Raji (cell line): ENCODE results near the gene KRT9.

Source experiments
- POLR2A ChIP-seq: IDR thresholded peaks from 2 replicates; pipeline ENCODE4 v1.6.1; 2011; ENCODE audit warnings: low read depth, low read length, control low read depth; ENCODE audit not compliant: insufficient read depth

The KRT9 gene

DNA sequence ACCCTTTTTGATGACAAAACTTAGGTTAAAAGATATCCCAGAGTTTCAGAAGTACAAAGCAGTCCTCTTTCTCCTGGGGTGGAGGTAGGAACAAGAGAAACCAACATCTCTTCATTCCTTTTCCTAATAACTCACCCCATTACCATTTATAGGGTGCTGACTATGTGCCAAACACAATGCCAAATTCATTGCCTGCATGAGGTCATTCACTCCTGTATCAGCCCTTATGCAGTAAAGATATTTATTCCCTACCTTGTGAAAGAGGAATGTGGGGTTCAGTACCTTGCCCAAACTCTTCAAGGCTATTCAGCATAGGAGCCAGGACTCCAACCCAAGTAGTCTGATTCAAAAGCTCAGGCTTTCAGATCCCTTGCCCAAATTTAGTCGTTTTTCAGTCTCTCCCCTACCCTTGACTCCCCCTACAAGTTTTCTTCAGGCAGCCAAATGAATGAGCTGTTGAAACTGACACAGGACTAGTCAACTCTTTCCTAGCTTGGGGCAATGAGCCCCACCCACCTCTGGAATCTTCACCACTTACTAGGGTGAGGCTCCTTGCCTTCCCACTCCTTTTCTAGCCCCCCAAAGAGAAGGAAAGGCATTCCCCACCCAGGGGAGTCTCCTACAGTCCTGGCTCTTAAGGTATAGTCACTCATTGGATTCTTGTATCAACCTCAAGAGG lies 9.0 kb upstream of the KRT9 start:
- no peak for TF ChIP-seq POLR2A

DNA sequence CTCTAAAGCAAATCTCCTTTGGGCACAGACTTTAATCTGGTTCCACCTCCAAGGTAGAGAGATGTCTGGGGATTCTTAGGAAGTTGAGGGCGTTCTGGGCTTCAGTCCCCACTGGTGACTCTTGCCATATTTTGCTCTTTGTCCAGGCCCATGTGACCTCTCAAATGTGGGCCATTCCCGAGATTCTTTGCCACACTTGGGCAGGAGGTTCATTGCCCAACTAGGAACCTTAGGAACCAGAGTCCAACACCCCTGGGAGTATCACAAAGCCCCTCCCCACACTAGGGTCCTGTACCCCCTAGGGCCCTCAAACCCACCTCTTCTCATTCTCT lies 8.4 kb upstream of the KRT9 start:
- no peak for TF ChIP-seq POLR2A

DNA sequence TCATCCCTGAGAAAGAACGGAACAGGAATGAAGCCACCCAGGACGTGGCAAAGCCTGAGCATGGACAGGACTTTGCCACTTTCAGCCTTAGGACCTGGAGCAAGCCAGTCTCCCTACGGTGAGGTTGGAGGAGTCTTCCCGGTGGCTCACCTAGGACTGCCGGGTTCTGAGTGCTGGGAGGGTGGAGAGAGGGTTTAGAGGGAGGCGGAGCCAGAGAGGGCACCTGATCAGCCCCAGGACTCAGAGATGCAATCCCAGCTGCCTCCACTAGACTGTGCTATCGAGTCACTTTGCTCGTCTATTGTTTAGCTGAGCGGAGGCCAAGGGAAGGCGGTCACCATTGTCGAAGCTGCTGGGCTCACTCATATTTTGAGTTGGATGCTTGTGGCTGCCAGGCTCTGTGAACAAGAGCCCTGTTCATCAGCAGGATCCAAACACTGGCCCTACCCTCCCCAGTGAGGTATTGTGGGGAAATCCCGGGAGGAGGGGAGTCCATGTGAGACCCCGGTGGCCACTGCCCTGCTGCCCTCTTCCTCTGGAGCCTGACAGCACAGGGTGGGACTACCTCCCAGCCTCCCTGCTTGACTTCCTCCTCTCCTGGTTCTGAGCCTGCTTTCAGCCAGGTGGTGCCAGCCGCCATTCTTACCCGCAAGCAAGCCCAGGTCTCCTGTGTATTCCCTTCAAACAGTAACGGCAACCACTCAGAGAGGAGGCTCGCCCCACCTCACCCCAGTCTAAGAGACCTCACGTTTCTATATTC lies 7.8 kb upstream of the KRT9 start:
- TF ChIP-seq POLR2A: no peak

DNA sequence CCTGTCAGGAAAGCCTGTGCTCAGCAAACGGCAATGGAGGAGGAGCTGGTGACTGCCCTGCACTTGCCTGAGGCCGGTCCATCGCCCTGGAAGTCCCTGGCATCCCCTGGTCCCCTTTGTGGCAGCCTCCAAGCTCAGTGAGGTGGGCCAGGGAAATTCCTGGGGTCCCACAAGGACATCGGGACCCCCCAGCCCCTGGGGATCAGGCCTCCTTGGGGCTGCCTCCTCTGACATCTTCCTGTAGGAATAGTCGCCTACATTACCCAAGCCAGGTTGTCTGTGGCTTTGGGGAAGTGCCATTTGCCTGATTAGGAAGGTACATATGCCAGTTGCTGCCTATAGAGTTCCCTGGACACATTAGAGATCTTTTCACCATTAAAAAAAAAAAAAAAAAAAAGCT lies 7.1 kb upstream of the KRT9 start:
- no peak for TF ChIP-seq POLR2A

DNA sequence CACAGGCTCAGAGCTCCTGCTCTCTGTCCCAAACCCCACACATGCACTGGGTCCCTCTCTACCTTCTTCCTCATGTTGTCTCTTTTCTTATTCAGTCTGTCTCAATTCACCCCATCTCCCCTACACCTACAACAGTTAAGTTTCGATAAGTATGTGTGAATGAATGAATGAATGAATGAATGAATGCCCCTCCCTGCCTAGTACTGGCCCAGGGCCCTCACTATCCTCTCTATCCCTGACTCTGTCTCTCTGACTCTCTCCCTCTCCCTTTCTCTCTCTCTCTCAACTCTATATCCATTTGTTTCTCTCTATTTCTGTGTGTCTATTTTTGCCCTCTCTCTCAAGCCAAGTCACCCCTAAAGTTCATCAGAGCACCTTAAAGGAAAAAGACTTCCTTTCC lies 6.7 kb upstream of the KRT9 start:
- TF ChIP-seq POLR2A: no peak

DNA sequence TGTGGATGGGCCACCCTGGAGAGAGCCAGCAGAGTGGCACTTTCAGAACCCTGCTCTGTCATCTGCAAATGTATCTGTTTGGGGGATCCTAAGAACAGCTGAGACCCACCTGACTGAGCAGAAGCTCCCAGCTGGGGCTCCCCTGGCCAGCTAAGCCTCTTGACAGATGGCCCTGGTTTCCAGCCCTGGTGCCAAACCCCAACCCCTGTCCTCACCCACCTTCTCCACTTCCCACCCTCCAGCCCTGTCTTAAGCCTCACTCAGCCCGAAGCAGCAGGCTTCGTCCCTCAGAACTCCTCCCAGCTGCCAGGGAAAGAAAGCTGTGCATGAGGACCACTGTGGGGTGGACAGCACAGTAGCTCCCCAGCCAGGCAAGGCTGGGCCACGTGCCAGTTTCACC lies 3.5 kb upstream of the KRT9 start:
- TF ChIP-seq POLR2A: no peak

DNA sequence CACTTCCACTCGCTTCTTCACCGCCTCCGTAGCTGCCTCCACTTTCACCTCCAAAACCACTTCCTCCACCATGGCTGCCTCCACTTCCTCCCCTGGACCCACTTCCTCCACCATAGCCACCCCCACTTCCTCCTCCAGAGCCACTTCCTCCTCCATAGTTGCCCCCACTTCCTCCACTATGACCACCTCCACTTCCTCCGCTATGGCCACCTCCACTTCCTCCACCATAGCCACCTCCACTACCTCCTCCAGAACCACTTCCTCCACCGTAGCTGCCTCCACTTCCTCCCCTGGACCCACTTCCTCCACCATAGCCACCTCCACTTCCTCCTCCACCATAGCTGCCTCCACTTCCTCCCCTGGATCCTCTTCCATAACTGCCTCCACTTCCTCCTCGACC lies 4.5 kb downstream of the KRT9 start:
- TF ChIP-seq POLR2A: no peak

DNA sequence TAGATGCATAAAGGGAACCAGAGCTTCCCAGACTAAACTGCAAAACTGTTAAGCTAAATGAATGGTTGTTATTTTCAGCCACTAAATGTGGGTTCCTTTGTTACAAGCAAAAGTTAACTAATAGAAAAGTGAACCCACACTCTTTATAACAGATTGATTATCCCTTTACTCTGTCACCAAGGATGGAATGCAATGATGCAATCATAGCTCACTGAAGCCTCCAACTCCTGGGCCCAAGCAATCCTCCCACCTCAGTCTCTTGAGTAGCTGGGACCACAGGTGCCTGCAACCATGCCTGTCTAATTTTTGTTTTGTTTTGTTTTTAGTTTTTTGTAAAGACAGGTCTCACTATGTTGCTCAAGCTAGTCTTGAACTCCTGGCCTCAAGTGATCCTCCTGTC lies 6.5 kb downstream of the KRT9 start:
- no peak for TF ChIP-seq POLR2A

DNA sequence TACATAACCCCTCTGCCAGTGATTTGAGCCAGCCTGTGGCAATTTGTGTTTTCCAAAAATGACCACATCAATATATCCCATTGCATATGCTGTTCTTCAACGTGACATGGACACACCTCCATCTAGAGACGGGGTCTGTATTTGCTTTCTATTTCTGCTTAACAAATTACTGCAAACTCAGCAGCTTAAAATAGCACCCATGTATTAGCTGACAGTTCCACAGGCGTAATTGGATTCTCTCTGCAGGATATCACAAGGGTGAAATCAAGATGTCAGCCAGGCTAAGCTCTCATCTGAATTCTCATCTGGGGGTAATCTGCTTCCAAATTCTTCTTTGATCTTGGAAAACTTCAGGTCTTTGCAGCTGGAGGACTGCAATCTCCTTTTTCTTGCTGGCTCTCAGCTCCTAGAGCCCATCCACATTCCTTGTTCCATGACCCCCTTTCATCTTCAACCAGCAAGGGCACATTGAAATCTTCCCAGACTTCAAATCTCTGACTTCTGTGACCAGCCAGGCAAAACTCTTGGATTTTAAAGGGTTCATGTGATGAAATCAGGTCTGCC lies 8.2 kb downstream of the KRT9 start:
- no peak for TF ChIP-seq POLR2A

DNA sequence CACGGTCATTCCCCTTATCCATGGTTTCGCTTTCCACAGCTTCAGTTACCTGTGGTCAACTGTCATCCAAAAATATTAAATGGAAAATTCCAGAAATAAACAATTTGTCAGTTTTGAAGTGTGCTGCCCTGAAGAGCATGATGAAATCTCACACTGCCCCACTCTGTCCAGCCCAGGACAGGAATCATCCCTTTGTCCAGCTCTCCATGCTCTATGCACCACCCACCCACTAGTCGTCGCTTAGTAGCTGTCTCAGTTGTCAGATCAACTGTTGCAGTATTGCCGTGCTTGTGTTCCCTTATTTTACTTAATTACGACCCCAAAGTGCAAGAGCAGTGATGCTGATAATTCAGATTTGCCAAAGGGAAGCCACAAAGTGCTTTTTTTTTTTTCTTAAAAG lies 10.3 kb downstream of the KRT9 start:
- no peak for TF ChIP-seq POLR2A

DNA sequence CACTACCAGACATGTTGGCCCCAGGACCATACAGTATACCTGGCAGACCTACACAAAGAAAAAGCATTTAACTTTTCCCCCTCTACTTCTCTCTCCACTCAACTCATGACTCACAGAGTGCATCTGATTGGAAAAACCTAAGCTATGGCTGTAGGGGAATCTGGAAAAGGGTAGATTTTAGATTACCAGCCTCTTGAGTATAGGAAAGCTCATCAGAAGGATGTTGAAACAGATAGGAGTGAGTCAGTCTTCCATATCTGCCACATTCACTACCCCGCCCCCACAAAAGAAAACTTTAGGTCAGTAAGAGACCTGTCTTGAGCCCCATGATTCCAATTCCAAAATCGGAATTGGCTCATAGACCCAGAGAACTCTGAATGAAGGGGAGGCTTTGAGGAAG lies 12.3 kb downstream of the KRT9 start:
- TF ChIP-seq POLR2A: no peak

DNA sequence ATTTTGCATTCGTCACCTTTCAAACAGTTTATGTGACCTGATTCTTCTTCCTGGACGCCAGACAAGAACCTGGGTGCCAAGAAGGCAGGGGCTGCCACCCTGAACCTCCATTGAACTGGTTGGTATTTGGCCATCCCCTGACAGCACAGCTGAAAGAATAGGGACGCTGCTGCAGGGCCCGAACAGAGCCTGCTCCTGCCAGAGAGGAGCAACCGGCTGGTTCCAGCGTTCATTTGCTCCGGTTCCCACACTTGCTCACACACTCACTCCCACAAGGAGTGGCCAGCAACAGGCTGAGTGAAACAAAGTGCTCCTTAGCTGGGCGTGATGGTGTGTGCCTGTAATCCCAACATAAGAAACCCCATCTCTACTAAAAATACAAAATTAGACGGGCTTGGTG lies 14.9 kb downstream of the KRT9 start:
- TF ChIP-seq POLR2A: no peak

DNA sequence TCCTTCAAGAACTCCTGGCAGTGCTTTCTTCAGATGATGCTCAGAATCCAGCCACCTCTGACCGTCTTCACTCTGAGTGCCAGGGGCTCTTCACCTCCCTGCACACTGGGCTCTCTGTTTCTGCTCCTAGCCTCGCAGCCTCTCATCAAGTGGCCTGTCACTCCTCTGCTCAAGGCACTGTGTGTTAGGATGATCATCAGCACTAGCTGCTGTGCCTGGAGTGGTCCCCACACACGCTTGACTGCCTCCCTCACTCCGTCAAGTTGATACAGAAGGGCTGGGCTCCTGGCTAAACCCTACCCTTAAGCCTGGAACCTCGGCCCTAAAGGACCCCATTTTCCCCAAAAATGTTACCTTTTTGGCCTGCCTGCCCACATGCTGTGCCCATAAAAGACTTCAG lies 15.6 kb downstream of the KRT9 start:
- TF ChIP-seq POLR2A: no peak

DNA sequence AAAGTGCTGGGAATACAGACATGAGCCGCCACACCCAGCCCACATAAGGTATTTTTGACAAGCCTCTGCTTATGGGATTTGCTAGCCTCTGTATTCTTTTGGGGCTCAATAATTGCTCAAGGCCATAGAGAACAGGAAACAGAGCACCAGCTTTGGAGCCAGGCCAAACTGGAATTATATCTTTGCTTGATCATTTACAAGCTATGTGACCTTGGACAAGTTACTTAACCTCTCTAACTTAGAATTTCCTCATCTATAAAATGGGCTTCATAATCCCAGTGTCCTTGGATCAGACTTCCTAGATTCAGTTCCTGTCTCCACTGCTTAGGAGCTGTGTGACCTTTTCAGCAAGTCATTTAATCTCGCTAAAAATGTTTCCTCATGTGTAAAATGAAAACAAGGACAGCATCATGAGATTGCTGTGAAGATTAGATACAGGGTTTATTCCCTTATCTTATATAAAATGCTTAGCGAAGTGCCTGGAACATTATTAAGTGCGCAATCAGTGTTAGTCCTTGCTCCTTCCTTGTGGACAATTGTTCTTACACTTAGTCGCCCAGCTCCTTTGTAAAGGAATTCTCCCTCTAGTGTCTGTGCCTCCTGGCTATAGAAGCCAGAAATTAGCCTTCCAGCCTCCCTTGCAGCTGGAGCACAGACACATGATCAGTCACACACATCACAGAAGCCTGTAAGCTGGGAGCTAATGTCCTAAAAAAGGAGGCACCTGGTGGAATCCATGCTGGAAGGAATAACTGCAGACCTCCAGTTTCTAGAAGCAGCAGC lies 16.6 kb downstream of the KRT9 start:
- TF ChIP-seq POLR2A: no peak

DNA sequence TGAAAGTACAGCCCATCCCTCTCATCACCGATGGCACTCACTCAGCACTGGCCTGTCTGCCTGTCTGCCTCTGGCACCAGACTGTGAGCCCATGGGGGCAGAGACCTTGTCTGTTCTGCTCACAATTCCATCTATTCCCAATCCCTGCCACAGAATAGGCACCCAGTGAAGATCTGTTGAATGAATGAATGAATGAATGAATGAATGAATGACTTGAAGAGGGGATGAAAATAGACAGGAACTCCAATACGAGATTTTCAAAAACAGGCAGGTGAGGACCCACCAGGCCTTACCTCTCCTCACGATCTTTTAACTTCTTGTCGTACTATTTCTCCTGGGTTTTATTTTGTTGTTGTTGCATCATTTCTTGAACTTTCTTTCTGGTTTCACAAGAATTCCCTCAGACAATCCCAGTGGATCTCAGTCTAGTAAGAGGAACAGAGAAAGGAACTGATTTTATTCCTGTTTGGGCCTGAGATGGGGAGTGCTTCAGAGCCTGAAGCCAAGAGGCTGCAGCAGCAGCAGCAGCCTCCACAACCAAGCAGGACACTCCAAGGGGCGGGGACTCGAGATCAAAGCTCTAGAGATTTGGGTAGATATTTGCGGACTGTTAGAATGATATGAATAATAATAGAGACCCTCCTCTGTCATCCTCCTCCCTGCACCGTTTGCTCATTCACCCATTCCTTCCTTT lies 17.7 kb downstream of the KRT9 start:
- no peak for TF ChIP-seq POLR2A
